GM18951 (cell line): ENCODE measurements around the gene DELE1.

ENCODE experiments used
- POLR2A ChIP-seq: IDR thresholded peaks from 4 replicates; pipeline ENCODE4 v1.6.1; 2011; ENCODE audit warnings: mild to moderate bottlenecking; ENCODE audit not compliant: insufficient read length, insufficient read depth; ENCODE audit errors: extremely low read depth
- in situ Hi-C: fragments of 300-500 bp; cut with MboI; formaldehyde crosslinking; loops from one replicate; pipeline ENCODE4 v1.12.0; 2022; ENCODE audit warnings: low sequenced_read_pairs, mixed read lengths, inconsistent platforms; ENCODE audit not compliant: unreplicated experiment

Gene DELE1

GRCh38 chr5:141923448-141924313, at the start of gene DELE1:
TSS of gene DELE1 (plus strand) at chr5:141923871. CDS start at chr5:141923942, 71 bp downstream.
- TF ChIP-seq POLR2A = peak; percentile 84
- in situ Hi-C loops = no loop called here

DNA sequence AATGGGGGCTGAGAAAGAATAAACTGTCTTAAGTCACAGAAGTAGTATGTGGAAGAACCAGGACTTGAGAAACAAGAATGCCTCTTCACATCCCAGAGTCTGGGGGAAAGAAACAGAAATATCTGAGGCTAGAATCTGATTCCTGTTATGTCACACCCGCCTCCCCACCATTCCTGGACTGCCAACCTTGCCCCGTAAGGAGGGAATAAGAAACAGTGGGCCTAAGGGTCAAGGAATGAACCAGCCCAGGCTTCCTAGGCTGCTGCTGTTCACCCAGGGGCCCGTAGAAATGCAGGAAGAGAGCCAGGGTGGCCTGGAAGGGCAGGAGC, 49.8 kb upstream of the DELE1 start:
- no peak for TF ChIP-seq POLR2A
- in situ Hi-C loops = no loop called here

GRCh38 chr5:141874262-141874964, 49.3 kb upstream of the DELE1 start:
- in situ Hi-C loops = no loop called here
- no peak for TF ChIP-seq POLR2A

DNA sequence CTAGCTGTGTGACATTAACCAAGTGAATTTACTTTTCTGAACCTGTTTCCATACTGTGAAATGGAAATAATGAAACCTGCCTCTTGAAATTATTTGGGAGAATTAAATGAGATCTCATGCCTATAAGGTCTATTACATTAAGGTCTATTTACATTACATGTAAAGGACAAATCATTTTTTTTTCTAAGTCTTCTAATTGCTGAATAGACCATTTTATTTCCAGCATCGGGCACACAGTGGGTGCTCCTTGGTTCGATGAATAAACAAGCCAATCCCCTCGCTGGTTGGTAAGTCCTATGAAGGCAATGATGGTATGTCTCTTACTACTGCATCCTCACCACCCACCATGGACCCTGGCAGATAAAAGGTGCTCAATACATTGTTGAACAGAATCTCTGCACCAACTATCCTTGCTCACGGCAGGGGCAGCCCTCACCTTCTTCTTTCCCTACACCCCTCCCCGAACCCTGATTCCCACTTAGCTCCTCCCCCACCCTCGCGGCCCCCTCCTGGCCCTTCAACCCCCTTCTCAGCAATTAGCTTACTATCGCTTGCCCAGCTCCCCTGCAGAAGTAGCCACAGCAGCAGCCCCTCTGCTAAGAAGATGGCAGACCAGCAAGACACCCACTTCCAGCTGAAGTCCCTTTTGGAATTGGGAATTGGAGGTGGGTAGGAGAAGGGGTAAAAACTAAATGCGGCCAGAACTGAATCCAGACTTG, 48.5 kb upstream of the DELE1 start:
- no peak for TF ChIP-seq POLR2A
- in situ Hi-C loops = no loop called here

DNA sequence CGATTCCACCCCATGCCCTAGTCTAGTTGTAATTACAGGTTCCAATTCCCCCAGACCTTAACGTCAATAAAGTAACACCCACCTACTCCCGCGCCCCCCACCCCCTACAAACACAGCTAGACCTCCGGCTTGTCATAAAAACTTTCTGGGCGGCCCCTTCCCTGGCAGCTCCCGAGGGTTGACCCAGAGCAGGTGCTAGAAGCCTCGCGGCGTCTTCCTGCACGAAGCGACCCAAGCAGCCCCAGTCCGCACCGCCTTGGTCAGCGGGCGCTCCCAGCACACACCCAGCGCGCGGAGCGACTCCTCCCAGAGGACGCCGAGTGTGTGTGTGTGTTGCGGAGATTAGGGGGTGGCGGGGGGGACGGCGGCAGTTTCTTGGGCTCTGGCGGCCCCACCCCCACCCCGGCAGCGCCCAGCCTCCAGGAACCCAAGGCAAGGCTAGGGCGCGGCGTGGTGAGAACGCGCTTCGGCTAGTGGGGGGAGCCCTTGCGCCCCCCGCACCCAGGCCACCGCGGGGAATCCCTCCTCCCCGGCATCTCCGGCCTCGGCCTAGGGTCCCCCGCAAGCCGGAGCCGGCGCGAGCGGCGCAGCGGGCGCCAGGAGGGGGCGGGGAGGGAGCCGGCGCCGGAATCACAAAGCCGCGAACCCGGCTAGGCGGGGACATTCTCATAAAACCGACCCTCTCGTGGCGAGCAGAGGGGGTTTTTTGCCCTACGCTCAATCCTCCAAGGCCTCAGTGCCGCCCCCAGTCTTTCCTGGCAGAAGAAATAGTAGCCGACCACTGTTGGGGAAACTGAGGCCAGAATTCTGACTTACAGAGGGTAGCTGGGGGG, 47.7 kb upstream of the DELE1 start:
- in situ Hi-C loops = no loop called here
- TF ChIP-seq POLR2A = no peak

DNA sequence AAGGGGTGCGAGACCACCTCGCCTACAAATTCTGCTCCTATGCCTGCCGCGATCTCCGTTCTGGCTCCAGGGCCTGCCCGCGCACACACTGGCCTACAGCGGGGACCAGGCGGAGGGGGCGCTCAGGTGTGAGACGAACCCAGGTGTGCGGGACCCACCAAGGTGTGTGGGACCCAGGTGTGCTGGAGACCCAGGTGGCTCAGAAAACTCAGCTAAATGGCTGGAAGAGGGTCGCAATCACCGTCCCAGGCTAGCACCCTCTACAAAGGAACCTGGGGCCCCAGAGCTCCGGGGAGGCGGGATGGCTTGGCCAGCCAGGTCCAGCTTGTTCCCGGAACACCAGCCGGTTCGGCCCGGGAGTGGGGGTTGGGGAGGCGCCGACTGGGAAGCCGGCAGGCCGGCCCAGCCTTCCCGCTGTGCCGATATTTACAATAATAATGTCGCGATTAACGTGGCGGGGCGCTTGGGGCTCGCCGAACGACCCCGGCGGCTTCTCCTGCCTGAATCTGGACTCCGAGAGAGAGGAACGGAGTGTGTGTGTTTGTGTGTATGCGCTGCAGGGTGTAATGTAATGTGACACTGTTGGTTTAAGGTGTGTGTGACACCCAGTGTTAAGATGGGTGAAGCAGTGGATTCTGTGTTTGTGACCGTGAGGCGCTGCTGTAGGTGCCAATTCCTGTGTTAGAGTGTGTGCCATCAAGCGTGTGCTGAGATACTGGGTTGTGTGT, 46.9 kb upstream of the DELE1 start:
- no peak for TF ChIP-seq POLR2A
- in situ Hi-C loops = no loop called here

GRCh38 chr5:141877356-141878185, 46.1 kb upstream of the DELE1 start:
- no peak for TF ChIP-seq POLR2A
- in situ Hi-C loops = no loop called here

- no peak for TF ChIP-seq POLR2A
- in situ Hi-C loops = no loop called here
Observed at GRCh38 chr5:141878186-141878710, 45.4 kb upstream of the DELE1 start, which contains the start of gene PCDH1. TSS of gene PCDH1 (minus strand) at chr5:141878410. CDS start at chr5:141878262, 148 bp downstream.

GRCh38 chr5:141878711-141879425, 44.8 kb upstream of the DELE1 start:
- no peak for TF ChIP-seq POLR2A

DNA sequence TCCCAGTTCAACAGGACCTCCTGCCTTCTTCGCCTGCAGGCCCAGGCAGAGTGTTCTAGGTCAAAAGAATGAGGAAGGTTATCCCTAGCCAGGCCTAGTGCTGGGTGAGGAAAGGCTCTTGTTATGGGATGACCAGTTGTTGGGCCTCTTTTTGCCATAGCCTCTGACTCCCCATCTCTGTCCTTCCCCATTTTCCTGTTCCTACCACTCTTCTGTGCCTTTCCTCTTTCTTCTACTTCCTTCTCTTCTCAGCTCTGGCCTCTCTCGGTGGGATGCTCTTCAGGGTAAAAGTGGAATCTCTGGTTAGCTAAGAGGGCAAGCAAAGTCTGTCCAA, 44.3 kb upstream of the DELE1 start:
- in situ Hi-C loops = no loop called here
- no peak for TF ChIP-seq POLR2A

More at GRCh38 chr5:141878711-141879425, 44.8 kb upstream of the DELE1 start:
- in situ Hi-C loops = no loop called here

- in situ Hi-C loops = no loop called here
- TF ChIP-seq POLR2A = no peak
Observed at GRCh38 chr5:141879941-141880738, 43.5 kb upstream of the DELE1 start.
